HG03575 (cell line): ENCODE results near the gene RGS6.
"Not testable (repeated sequence)": the region's sequence is repeated elsewhere in the genome, so short reads cannot be mapped to it uniquely, and the experiment has no call there.

ENCODE experiments used
- ATAC-seq: cut with Tn5 transposase; IDR thresholded peaks from one replicate; pipeline ENCODE4 v1.9.1; 2021; ENCODE audit not compliant: unreplicated experiment, insufficient number of reproducible peaks, low FRiP score; ENCODE audit errors: extremely low read depth

RGS6 gene

GRCh38 chr14:71932229-71932981, at the start of gene RGS6:
RGS6 (plus strand) TSS chr14:71932429.
- no peak for ATAC-seq

- ATAC-seq = no peak
Observed at GRCh38 chr14:71883094-71883493, 49.1 kb upstream of the RGS6 start.

- ATAC-seq = no peak
Observed at GRCh38 chr14:71885301-71885700, 46.9 kb upstream of the RGS6 start.

GRCh38 chr14:71887802-71888201, 44.4 kb upstream of the RGS6 start:
- not testable (repeated sequence) for ATAC-seq

GRCh38 chr14:71890541-71890940, 41.7 kb upstream of the RGS6 start:
- ATAC-seq = no peak

- no peak for ATAC-seq
Observed at GRCh38 chr14:71891185-71891584, 41.0 kb upstream of the RGS6 start.

GRCh38 chr14:71891970-71892369, 40.3 kb upstream of the RGS6 start:
- ATAC-seq = no peak

GRCh38 chr14:71905031-71905430, 27.2 kb upstream of the RGS6 start:
- ATAC-seq = no peak

- ATAC-seq = no peak
Observed at GRCh38 chr14:71905860-71906259, 26.4 kb upstream of the RGS6 start.

GRCh38 chr14:71907793-71908515, 24.3 kb upstream of the RGS6 start:
- no peak for ATAC-seq

GRCh38 chr14:71911669-71912068, 20.6 kb upstream of the RGS6 start:
- ATAC-seq = no peak

GRCh38 chr14:71913342-71913741, 18.9 kb upstream of the RGS6 start:
- ATAC-seq = no peak

- no peak for ATAC-seq
Observed at GRCh38 chr14:71918955-71919354, 13.3 kb upstream of the RGS6 start.

- no peak for ATAC-seq
Observed at GRCh38 chr14:71923513-71923912, 8.7 kb upstream of the RGS6 start.

- ATAC-seq = no peak
Observed at GRCh38 chr14:71931492-71932228, 569 bp upstream of the RGS6 start.

- no peak for ATAC-seq
Observed at GRCh38 chr14:71933001-71933587, 865 bp downstream of the RGS6 start.

- not testable (repeated sequence) for ATAC-seq
Observed at GRCh38 chr14:71938273-71938672, 6.0 kb downstream of the RGS6 start.

GRCh38 chr14:71939344-71939743, 7.1 kb downstream of the RGS6 start:
- ATAC-seq = not testable (repeated sequence)

- ATAC-seq = not testable (repeated sequence)
Observed at GRCh38 chr14:71940500-71940899, 8.3 kb downstream of the RGS6 start.
